GM18502 (cell line): ENCODE data around the gene MYO3B.
"Not testable (repeated sequence)": the region's sequence is repeated elsewhere in the genome, so short reads cannot be mapped to it uniquely, and the experiment has no call there.

ENCODE experiments used
- ATAC-seq: cut with Tn5 transposase; IDR thresholded peaks from one replicate; pipeline ENCODE4 v1.9.1; 2021; ENCODE audit warnings: mild to moderate bottlenecking; ENCODE audit not compliant: unreplicated experiment, poor library complexity

MYO3B gene

GRCh38 chr2:170396799-170397459 lies 219.0 kb downstream of the MYO3B start:
- no peak for ATAC-seq

DNA sequence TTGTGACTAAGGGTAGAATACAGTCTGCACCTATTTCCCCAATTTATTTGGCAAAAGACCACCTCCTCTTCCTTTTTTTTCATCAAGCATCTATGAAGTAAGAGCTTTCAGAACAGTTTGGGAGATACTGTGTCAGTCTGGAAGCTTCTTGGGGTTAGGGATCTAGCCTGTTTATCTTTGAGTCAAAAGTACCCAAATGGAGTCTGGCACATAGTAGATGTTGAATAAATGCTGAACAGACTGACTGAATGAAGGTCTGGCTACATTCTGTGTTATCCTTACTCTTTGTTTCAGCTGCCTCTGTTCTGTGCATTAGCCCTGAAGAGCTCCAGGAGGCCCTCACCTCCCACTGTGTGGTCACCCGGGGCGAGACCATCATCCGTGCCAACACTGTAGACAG lies 223.2 kb downstream of the MYO3B start:
- no peak for ATAC-seq

GRCh38 chr2:170404846-170405245 lies 226.9 kb downstream of the MYO3B start:
- peak; percentile 43 for ATAC-seq

GRCh38 chr2:170405326-170405725 lies 227.4 kb downstream of the MYO3B start:
- ATAC-seq = no peak

DNA sequence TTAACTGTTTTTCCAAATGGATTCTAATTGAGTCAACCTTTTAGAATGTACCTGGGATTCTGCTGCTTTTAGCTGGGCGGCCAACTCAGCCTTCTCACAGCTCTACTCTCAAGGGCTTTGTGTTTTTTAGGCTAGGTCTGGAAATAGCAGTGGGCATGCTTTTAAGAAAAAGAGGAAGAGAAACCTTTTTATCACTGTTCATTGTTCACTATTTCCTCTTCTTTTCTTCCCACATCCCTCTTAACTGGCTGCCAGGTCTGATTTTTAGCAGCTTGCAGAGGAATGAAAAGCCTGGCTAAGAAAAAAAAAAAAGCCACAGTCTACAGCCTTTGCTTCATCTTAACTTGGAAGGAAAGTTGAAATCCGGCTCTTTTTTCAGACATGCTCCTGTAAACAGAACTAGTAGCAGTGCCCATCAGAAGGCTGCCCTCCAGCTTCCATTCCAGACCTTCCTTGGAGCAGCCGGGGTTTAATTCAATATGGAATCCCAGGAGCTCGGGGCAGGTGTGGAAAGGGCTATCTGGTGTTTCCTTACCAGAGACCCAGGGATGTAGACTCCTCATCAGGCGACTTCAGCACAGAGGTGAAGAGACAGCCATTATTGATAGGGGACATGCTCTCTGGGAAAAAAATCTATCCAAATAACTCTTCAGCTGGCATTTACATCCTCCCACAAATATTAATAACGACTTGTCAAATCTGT lies 230.7 kb downstream of the MYO3B start:
- peak; percentile 56 for ATAC-seq

DNA sequence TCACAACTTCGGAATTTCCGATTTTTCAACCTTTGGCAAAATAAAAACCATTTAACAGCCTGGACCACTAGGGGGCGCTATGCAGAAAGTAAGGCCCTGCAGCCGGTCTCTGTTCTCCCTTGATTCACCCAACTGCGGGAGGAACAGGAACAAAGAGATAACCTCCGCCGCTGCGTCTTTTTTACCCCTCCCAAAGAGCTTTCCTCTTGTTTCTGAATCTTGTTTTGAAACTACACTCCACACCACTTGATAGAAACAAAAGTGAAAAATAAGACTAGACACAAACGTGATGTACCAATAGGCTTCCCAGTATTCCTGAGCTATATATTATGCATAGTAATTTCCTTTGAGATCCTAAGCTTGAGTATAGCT lies 231.2 kb downstream of the MYO3B start:
- ATAC-seq = no peak

DNA sequence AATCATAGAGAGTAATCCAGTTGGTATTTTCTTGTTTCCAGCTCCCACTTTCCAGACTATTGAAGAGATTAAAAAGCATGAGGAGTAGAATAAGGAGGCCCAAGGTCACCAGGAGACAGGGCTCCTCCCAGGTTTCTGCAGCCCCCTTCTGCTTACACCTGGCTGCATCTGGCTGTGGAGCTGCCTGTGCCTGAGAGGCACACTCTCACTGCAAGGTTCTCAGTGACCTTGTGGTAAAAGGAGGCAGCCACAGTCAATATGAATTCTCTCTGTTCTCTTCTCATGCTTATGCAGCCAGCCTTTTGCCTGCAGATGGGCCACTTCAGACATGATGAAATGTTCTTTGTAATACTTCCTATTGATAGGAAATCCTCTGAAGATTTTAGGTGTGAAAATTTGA lies 233.7 kb downstream of the MYO3B start:
- ATAC-seq = no peak

- ATAC-seq = no peak
Observed at GRCh38 chr2:170420961-170421687, 243.2 kb downstream of the MYO3B start.

- no peak for ATAC-seq
Observed at GRCh38 chr2:170423919-170424318, 246.0 kb downstream of the MYO3B start.

DNA sequence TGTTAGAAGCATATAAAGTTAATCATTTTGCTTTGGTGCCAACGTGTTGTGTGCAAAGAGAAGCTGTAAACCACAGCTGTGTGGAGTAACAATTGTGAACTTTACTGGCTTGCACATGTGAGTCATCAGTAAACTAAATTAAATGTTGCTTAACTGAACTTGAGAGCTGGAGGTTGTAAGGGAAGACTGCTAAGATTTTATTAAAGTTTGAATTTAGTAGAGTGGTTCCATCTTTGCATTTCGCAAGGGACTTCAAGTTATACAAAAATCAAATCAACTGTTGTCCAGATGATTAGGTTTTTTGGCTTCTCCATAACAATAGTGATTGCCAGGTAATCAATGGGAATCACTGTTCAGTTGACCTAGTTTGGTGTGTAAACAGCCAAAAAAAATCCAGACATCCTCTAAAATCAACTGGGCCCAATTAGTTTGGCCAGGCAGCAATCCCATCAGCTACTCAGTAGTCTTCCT lies 247.4 kb downstream of the MYO3B start:
- ATAC-seq = no peak

DNA sequence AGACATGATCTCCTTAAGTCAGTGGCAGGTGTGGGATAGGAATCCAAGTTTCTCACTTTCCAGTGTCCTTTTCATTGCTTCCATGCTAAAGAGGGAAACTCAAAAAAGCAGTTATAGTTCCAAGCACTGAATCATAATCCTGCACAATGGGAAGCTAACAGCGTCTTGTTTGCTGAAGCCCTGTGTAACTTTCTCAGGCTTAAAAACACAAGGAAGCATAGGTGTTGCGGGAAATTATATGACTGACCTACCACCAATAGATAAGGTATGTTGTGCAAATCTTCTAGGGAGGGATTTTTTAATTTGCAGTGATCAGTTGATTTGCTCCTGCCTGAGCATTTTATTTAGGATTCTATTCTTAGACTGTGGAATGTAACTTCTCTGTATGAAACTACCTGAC lies 250.9 kb downstream of the MYO3B start:
- no peak for ATAC-seq

GRCh38 chr2:170432823-170433222 lies 254.9 kb downstream of the MYO3B start:
- ATAC-seq = no peak

DNA sequence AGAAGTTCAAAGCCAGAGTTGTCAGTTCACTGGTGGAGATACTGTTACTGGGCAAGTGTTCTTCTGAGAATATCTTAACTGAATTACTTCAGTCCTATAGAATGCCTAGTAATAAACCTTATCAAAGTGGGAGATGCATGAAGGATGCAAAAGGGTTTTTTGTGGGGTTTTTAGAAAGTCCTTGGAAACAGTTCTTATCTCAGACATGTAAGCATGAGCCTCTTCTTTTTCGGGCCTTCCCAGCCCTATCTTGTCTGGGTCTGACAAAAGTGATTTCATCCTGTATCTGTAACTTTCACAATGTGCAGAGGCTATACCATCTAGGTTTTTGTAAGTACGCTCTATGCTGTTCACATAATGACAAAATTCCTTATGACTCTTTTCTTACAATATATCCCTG lies 255.5 kb downstream of the MYO3B start:
- ATAC-seq = no peak

- not testable (repeated sequence) for ATAC-seq
Observed at GRCh38 chr2:170434396-170434795, 256.4 kb downstream of the MYO3B start.

GRCh38 chr2:170434900-170435621 lies 257.1 kb downstream of the MYO3B start:
- no peak for ATAC-seq

GRCh38 chr2:170436077-170436943 lies 258.4 kb downstream of the MYO3B start:
- no peak for ATAC-seq

- no peak for ATAC-seq
Observed at GRCh38 chr2:170446078-170446477, 268.1 kb downstream of the MYO3B start.

- ATAC-seq = no peak
Observed at GRCh38 chr2:170449034-170449433, 271.1 kb downstream of the MYO3B start.

GRCh38 chr2:170454471-170455372 lies 276.8 kb downstream of the MYO3B start:
- no peak for ATAC-seq
